HG03097 (cell line): Measurements from ENCODE around the gene CYB5R2.

Experiments used
- ATAC-seq: cut with Tn5 transposase; IDR thresholded peaks from one replicate; pipeline ENCODE4 v1.9.1; 2021; ENCODE audit not compliant: unreplicated experiment, low FRiP score

CYB5R2 gene

GRCh38 chr11:7638710-7639642 is 34.3 kb downstream of the CYB5R2 start:
- ATAC-seq: no peak

- no peak for ATAC-seq
Observed at GRCh38 chr11:7637447-7638157, 35.7 kb downstream of the CYB5R2 start.

- no peak for ATAC-seq
Observed at GRCh38 chr11:7636350-7636749, 37.0 kb downstream of the CYB5R2 start.

- ATAC-seq: no peak
Observed at GRCh38 chr11:7635708-7636107, 37.6 kb downstream of the CYB5R2 start.

- ATAC-seq: no peak
Observed at GRCh38 chr11:7635137-7635536, 38.2 kb downstream of the CYB5R2 start.

GRCh38 chr11:7632211-7632610 is 41.1 kb downstream of the CYB5R2 start:
- ATAC-seq: no peak

- no peak for ATAC-seq
Observed at GRCh38 chr11:7630002-7630401, 43.3 kb downstream of the CYB5R2 start.

GRCh38 chr11:7628660-7629059 is 44.6 kb downstream of the CYB5R2 start:
- ATAC-seq: no peak

GRCh38 chr11:7622721-7623120 is 50.6 kb downstream of the CYB5R2 start:
- ATAC-seq: no peak

- no peak for ATAC-seq
Observed at GRCh38 chr11:7621554-7621953, 51.7 kb downstream of the CYB5R2 start.

GRCh38 chr11:7621090-7621489 is 52.2 kb downstream of the CYB5R2 start:
- no peak for ATAC-seq

- no peak for ATAC-seq
Observed at GRCh38 chr11:7619322-7619721, 54.0 kb downstream of the CYB5R2 start.

GRCh38 chr11:7617032-7617431 is 56.3 kb downstream of the CYB5R2 start:
- ATAC-seq: no peak
